ENCODE results near the gene POLR1B. TPM values are rescaled to one million over a fixed set of nuclear protein-coding genes. Genes with fewer than 3 reads are reported as not detected.
"Not testable (repeated sequence)": the region's sequence is repeated elsewhere in the genome, so short reads cannot be mapped to it uniquely, and the experiment has no call there.

POLR1B gene
- total RNA-seq, 1 donor from 2014 or later = 12.1 TPM

DNA sequence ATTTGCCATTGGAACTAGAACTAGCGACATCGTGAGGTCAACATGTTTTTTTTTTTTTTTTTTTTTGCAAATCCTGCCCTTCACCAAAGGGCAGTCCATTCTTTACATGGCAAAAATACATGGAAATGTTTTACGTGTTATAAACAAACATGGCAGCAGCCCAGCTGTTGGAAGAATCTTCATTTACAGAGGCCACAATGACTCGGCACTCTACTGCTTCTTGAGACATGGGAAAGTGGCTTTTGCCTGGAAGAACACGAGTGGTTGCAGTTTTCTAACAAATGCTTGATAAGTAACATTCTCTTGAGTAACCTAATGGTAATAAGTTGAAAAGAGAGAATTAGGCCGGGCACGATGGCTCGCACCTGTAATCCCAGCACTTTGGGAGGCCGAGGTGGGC lies 22.8 kb upstream of the POLR1B start:
- Mint-ChIP-seq H3K27ac (ENCODE audit: unreplicated experiment) (no peak overlapping the region), H3K4me3 (ENCODE audit: unreplicated experiment) (no peak overlapping the region), H3K36me3 (ENCODE audit: low read depth) (peaks cover 44% of the 10 kb centered on the region), H3K9me3 (ENCODE audit: low read depth) (peaks cover 9% of the 10 kb centered on the region), H3K4me1 (ENCODE audit: low read depth) (no peaks in the 10 kb centered on the region), H3K27me3 (ENCODE audit: low read depth) (no peaks in the 10 kb centered on the region)
- no peak for DNase-seq (ENCODE audit: low spot score)
- TF ChIP-seq, protein P1, sequence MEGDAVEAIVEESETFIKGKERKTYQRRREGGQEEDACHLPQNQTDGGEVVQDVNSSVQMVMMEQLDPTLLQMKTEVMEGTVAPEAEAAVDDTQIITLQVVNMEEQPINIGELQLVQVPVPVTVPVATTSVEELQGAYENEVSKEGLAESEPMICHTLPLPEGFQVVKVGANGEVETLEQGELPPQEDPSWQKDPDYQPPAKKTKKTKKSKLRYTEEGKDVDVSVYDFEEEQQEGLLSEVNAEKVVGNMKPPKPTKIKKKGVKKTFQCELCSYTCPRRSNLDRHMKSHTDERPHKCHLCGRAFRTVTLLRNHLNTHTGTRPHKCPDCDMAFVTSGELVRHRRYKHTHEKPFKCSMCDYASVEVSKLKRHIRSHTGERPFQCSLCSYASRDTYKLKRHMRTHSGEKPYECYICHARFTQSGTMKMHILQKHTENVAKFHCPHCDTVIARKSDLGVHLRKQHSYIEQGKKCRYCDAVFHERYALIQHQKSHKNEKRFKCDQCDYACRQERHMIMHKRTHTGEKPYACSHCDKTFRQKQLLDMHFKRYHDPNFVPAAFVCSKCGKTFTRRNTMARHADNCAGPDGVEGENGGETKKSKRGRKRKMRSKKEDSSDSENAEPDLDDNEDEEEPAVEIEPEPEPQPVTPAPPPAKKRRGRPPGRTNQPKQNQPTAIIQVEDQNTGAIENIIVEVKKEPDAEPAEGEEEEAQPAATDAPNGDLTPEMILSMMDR (IDR thresholded peaks at IDR 0.05) = no peak

DNA sequence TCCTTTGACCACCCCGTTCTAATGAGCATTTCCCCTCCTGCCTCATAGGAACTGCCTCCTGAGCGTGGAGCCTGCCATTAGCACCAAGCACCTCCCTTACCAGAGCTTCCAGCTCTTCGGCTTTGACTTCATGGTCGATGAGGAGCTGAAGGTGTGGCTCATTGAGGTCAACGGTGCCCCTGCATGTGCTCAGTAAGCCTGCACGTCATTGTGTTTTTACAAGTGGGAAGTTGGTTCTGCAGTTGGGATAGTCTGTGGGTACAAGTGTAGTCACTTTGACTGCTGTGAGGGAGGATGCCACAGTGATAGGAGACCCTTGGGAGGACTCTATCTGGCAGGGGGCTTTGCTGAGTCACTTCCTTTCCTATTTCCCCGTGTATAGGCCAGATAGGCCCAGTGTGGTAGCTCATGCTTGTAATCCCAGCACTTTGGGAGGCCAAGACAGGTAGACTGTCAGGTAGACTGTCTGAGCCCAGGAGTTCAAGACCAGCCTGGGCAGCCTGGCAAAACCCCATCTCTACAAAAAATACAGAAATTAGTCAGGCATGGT lies 22.0 kb upstream of the POLR1B start:
- peaks cover 38% of the 10 kb centered on the region for H3K36me3 Mint-ChIP-seq (ENCODE audit: low read depth)
- DNase-seq (ENCODE audit: low spot score) = no peak
- H3K27ac Mint-ChIP-seq (ENCODE audit: unreplicated experiment) = no peak overlapping the region
- no peaks in the 10 kb centered on the region for H3K4me1 Mint-ChIP-seq (ENCODE audit: low read depth)
- H3K9me3 Mint-ChIP-seq (ENCODE audit: low read depth) = peaks cover 2% of the 10 kb centered on the region
- H3K27me3 Mint-ChIP-seq (ENCODE audit: low read depth) = no peaks in the 10 kb centered on the region
- H3K4me3 Mint-ChIP-seq (ENCODE audit: unreplicated experiment) = no peak overlapping the region
- TF ChIP-seq, protein P1 (IDR thresholded peaks at IDR 0.05) = no peak

DNA sequence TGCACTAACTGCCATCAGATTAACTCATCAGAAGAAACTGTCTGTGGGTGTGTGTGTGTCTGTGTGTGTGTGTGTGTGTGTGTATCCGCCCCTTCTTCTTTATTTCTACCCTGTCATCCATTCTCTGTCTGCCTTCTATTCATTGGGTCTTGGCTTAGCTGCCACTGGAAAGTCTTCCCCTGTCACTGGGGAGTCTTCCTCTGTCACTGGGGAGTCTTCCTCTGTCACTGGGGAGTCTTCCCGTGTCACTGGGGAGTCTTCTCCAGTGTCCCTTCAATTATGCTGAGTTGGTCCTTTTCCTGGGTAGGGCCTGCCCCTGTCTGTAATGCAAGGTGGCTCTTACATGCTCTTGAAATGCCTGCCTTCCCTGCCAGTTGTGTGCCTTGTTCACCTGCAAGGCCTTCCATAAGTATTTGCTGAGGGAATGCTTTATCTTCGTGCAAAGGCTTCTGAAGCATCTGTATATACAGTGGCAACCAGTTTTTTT lies 18.9 kb upstream of the POLR1B start:
- TF ChIP-seq, protein P1 (IDR thresholded peaks at IDR 0.05) = no peak
- DNase-seq (ENCODE audit: low spot score) = no peak
- Mint-ChIP-seq H3K27me3 (ENCODE audit: low read depth) (no peaks in the 10 kb centered on the region), H3K36me3 (ENCODE audit: low read depth) (peaks cover 43% of the 10 kb centered on the region), H3K4me3 (ENCODE audit: unreplicated experiment) (no peak overlapping the region), H3K4me1 (ENCODE audit: low read depth) (no peaks in the 10 kb centered on the region), H3K27ac (ENCODE audit: unreplicated experiment) (no peak overlapping the region), H3K9me3 (ENCODE audit: low read depth) (no peaks in the 10 kb centered on the region)

DNA sequence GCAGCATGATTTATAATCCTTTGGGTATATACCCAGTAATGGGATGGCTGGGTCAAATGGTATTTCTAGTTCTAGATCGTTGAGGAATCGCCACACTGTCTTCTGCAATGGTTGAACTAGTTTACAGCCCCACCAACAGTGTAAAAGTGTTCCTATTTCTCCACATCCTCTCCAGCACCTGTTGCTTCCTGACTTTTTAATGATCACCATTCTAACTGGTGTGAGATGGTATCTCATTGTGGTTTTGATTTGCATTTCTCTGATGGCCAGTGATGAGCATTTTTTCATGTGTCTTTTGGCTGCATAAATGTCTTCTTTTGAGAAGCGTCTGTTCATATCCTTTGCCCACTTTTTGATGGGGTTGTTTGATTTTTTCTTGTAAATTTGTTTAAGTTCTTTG lies 18.0 kb upstream of the POLR1B start:
- DNase-seq (ENCODE audit: low spot score); H3K27me3 Mint-ChIP-seq (ENCODE audit: low read depth); H3K4me1 Mint-ChIP-seq (ENCODE audit: low read depth); H3K27ac Mint-ChIP-seq (ENCODE audit: unreplicated experiment); H3K4me3 Mint-ChIP-seq (ENCODE audit: unreplicated experiment); H3K9me3 Mint-ChIP-seq (ENCODE audit: low read depth): not testable (repeated sequence)
- H3K36me3 Mint-ChIP-seq (ENCODE audit: low read depth) = peaks cover 45% of the 10 kb centered on the region

DNA sequence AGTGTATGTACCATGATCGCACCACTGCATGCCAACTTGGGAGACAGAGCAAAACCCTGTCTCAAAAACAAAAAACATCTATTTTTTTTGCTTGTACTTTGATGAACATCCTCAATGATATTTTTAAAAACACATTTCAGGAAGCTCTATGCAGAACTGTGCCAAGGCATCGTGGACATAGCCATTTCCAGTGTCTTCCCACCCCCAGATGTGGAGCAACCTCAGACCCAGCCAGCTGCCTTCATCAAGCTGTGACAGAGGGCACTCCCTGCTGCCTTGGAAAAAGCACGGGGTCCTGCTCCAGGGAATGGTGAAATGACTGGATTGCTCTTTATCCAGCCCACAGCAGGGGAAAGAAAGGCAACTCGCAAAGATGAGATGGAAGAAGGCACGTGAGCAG lies 13.7 kb upstream of the POLR1B start:
- Mint-ChIP-seq H3K4me1 (ENCODE audit: low read depth) (no peaks in the 10 kb centered on the region), H3K27ac (ENCODE audit: unreplicated experiment) (no peak overlapping the region), H3K36me3 (ENCODE audit: low read depth) (peaks cover 29% of the 10 kb centered on the region), H3K9me3 (ENCODE audit: low read depth) (no peaks in the 10 kb centered on the region), H3K4me3 (ENCODE audit: unreplicated experiment) (no peak overlapping the region), H3K27me3 (ENCODE audit: low read depth) (no peaks in the 10 kb centered on the region)
- no peak for DNase-seq (ENCODE audit: low spot score)
- TF ChIP-seq, protein P1 (IDR thresholded peaks at IDR 0.05) = no peak

DNA sequence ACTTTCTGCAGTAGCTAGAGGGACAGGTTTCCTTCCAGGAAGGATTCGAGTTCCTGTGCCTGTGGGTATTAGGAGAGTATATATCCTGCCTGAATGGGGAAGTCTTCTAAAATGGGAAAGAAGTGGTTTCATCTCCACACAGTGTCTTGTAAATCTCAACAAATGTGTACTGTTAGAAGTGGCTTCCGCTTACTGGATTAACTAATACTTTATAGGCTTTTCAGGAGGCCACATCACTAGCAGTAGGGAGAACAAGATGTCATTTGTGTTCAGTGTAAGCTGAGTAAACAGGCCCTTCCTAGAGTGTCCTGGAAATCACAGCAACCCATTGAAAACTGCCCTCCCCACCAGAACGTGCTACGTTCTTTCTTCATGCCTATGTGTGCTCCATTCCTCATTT lies 12.5 kb upstream of the POLR1B start:
- TF ChIP-seq, protein P1 (IDR thresholded peaks at IDR 0.05) = no peak
- Mint-ChIP-seq H3K36me3 (ENCODE audit: low read depth) (peaks cover 28% of the 10 kb centered on the region), H3K27ac (ENCODE audit: unreplicated experiment) (no peak overlapping the region), H3K27me3 (ENCODE audit: low read depth) (no peaks in the 10 kb centered on the region), H3K9me3 (ENCODE audit: low read depth) (no peaks in the 10 kb centered on the region), H3K4me3 (ENCODE audit: unreplicated experiment) (no peak overlapping the region), H3K4me1 (ENCODE audit: low read depth) (no peaks in the 10 kb centered on the region)
- no peak for DNase-seq (ENCODE audit: low spot score)

All from chondrocyte (in vitro differentiated cells).